ENCODE results near the gene FAM53B. TPM values are rescaled to one million over a fixed set of nuclear protein-coding genes. Genes with fewer than 3 reads are reported as not detected.

Gene FAM53B
- total RNA-seq, 1 experiment from 2014 or later: 11.2 TPM

DNA sequence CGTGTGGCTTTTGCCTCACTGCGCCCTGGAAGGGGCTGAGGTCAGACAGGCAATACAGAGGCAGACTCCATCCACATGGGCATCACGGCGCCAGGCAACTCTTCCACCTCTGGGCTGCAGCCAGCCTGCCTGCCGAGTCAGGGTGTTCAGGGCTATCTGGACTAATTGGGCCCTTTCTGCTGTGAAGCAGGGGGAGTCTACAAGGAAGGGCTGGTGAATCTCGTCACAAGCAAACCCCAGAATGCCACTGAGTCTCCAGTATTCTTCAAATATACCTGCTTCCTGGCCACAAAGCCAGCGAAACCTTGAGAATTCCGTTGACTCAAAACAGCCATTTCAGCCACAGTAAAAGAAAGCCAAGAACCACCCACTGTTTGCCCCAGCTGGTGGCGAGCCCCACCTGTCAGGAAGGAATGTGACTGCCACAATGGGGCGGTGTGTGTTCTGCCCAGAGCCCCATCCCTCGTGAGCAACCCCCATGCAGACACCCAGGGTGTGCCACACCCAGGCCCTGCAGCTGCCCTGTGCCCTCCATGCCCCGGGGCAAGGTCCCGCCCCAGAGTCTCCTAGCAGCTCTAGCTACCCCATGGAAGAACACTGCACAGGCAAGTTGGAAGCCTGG lies 117.3 kb downstream of the FAM53B start:
- Mint-ChIP-seq H3K36me3 (ENCODE audit: insufficient read depth, unreplicated experiment) (no peaks in the 10 kb centered on the region), H3K4me1 (ENCODE audit: low read depth, unreplicated experiment) (peaks cover 12% of the 10 kb centered on the region), H3K27me3 (ENCODE audit: unreplicated experiment) (no peaks in the 10 kb centered on the region), H3K27ac (ENCODE audit: unreplicated experiment) (no peak overlapping the region), H3K9me3 (ENCODE audit: low read depth, unreplicated experiment) (no peaks in the 10 kb centered on the region), H3K4me3 (ENCODE audit: low read depth, unreplicated experiment) (no peak overlapping the region)
- TF ChIP-seq, protein P1, sequence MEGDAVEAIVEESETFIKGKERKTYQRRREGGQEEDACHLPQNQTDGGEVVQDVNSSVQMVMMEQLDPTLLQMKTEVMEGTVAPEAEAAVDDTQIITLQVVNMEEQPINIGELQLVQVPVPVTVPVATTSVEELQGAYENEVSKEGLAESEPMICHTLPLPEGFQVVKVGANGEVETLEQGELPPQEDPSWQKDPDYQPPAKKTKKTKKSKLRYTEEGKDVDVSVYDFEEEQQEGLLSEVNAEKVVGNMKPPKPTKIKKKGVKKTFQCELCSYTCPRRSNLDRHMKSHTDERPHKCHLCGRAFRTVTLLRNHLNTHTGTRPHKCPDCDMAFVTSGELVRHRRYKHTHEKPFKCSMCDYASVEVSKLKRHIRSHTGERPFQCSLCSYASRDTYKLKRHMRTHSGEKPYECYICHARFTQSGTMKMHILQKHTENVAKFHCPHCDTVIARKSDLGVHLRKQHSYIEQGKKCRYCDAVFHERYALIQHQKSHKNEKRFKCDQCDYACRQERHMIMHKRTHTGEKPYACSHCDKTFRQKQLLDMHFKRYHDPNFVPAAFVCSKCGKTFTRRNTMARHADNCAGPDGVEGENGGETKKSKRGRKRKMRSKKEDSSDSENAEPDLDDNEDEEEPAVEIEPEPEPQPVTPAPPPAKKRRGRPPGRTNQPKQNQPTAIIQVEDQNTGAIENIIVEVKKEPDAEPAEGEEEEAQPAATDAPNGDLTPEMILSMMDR (IDR thresholded peaks at IDR 0.05; ENCODE audit: unreplicated experiment): no peak
- CTCF ChIA-PET: interaction anchor here (1.0 kb wide), 1 partner anchor 114 kb away, joined by 4 read pairs; no protein-coding TSS in a partner anchor
- peak; percentile 77 for DNase-seq
- BruUV-seq (replicated peaks): no TSS peak
- intact Hi-C loops (cut with micrococcal nuclease; ENCODE audit: unreplicated experiment): no loop called here

DNA sequence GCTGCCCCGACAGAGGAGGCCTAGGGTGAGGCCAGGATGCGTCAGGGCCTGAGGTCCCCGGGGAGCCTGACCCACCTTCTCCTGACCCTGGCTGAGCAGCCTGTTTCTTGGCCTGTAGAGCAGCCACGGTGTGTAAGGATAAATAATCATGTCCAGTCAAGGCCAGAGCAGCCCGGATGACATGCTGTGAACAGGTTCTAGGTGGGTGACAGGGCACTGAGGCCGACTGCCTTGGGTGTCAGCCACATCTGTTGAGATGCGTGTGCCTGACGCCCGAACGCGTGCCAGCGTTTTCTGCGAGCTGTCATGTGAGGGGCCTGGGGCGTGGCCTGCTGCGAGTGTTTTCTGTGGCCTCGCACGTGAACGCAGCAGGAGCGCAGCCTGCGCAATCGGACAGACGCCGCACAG lies 118.3 kb downstream of the FAM53B start:
- H3K27ac Mint-ChIP-seq (ENCODE audit: unreplicated experiment): no peak overlapping the region

DNA sequence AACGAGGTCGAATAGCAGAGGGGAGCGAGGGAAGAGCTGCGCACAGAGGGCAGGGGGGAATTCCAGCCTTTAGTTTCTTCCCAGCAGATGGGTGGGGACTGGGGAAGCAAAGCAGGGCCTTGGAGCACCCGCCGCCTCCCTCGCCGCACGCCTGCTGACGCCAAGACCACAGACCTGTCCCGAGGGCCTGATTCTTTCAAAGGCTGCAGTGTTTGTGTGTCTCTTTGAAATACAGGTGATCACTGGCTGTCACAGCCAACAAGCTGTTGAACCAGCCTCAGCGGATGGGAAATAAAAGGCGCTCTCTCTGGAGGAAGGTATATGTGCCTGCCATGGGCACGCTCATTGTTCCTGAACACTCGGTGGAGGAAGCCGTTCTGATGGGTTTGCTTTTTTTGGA lies 119.3 kb downstream of the FAM53B start:
- H3K27me3 Mint-ChIP-seq (ENCODE audit: unreplicated experiment): no peaks in the 10 kb centered on the region
- H3K9me3 Mint-ChIP-seq (ENCODE audit: low read depth, unreplicated experiment): no peaks in the 10 kb centered on the region
- H3K27ac Mint-ChIP-seq (ENCODE audit: unreplicated experiment): no peak overlapping the region
- intact Hi-C loops (cut with micrococcal nuclease; ENCODE audit: unreplicated experiment): no loop called here
- H3K36me3 Mint-ChIP-seq (ENCODE audit: insufficient read depth, unreplicated experiment): no peaks in the 10 kb centered on the region
- CTCF ChIA-PET: no interaction called here
- no peak overlapping the region for H3K4me3 Mint-ChIP-seq (ENCODE audit: low read depth, unreplicated experiment)
- peaks cover 12% of the 10 kb centered on the region for H3K4me1 Mint-ChIP-seq (ENCODE audit: low read depth, unreplicated experiment)
- no peak for DNase-seq
- TF ChIP-seq, protein P1 (IDR thresholded peaks at IDR 0.05; ENCODE audit: unreplicated experiment): no peak
- no TSS peak for BruUV-seq (replicated peaks)

More for the DNA sequence above, 118.3 kb downstream of the FAM53B start:
- Mint-ChIP-seq H3K27me3 (ENCODE audit: unreplicated experiment) (no peaks in the 10 kb centered on the region), H3K36me3 (ENCODE audit: insufficient read depth, unreplicated experiment) (no peaks in the 10 kb centered on the region), H3K9me3 (ENCODE audit: low read depth, unreplicated experiment) (no peaks in the 10 kb centered on the region), H3K4me3 (ENCODE audit: low read depth, unreplicated experiment) (no peak overlapping the region), H3K4me1 (ENCODE audit: low read depth, unreplicated experiment) (peaks cover 12% of the 10 kb centered on the region)
- intact Hi-C loops (cut with micrococcal nuclease; ENCODE audit: unreplicated experiment): no loop called here
- no peak for DNase-seq
- CTCF ChIA-PET: no interaction called here
- BruUV-seq (replicated peaks): no TSS peak
- TF ChIP-seq, protein P1 (IDR thresholded peaks at IDR 0.05; ENCODE audit: unreplicated experiment): no peak

DNA sequence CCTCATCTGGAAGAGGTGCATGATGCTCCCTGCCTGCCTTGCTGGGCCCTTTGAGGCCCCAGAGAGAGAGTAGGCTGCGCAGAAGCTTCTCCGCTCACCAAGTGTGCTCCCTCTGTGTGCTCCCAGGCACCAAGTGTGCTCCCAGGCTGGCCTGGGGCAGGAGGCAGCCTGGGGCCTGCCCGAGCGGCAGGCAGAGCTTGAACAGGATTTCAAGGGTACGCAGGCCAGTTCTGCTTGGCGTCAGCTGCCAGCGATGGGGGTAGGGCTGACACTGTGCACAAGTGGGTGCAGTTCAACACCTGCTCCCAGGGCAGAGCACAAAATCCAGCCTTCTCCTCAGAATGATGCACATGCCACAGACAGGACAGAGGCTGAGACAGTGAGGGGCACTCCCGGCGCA lies 119.7 kb downstream of the FAM53B start:
- H3K36me3 Mint-ChIP-seq (ENCODE audit: insufficient read depth, unreplicated experiment): no peaks in the 10 kb centered on the region
- H3K4me1 Mint-ChIP-seq (ENCODE audit: low read depth, unreplicated experiment): peaks cover 12% of the 10 kb centered on the region
- intact Hi-C loops (cut with micrococcal nuclease; ENCODE audit: unreplicated experiment): no loop called here
- no TSS peak for BruUV-seq (replicated peaks)
- no peaks in the 10 kb centered on the region for H3K9me3 Mint-ChIP-seq (ENCODE audit: low read depth, unreplicated experiment)
- no peak for DNase-seq
- no peaks in the 10 kb centered on the region for H3K27me3 Mint-ChIP-seq (ENCODE audit: unreplicated experiment)
- CTCF ChIA-PET: no interaction called here
- TF ChIP-seq, protein P1 (IDR thresholded peaks at IDR 0.05; ENCODE audit: unreplicated experiment): no peak
- H3K4me3 Mint-ChIP-seq (ENCODE audit: low read depth, unreplicated experiment): no peak overlapping the region
- H3K27ac Mint-ChIP-seq (ENCODE audit: unreplicated experiment): no peak overlapping the region

Data from Calu3 (cell line).